Measurements from ENCODE around the gene MAPK8IP1.

The MAPK8IP1 gene

GRCh38 chr11:45909594-45910475 lies 24.4 kb downstream of the MAPK8IP1 start:
- no peak for DNase-seq (ENCODE audit: low spot score)

GRCh38 chr11:45910623-45911022 lies 25.2 kb downstream of the MAPK8IP1 start:
- DNase-seq (ENCODE audit: low spot score): no peak

GRCh38 chr11:45913514-45913913 lies 28.1 kb downstream of the MAPK8IP1 start:
- DNase-seq (ENCODE audit: low spot score): no peak

GRCh38 chr11:45913942-45914635 lies 28.6 kb downstream of the MAPK8IP1 start:
- no peak for DNase-seq (ENCODE audit: low spot score)

- DNase-seq (ENCODE audit: low spot score): no peak
Measured at GRCh38 chr11:45915446-45915845, 30.0 kb downstream of the MAPK8IP1 start.

- DNase-seq (ENCODE audit: low spot score): no peak
Measured at GRCh38 chr11:45917286-45917622, 31.8 kb downstream of the MAPK8IP1 start.

- DNase-seq (ENCODE audit: low spot score): peak; percentile 97
Measured at GRCh38 chr11:45917623-45918330, 32.3 kb downstream of the MAPK8IP1 start, which contains the start of gene PEX16. TSS of gene PEX16 (minus strand) at chr11:45917877. CDS start at chr11:45917811, 66 bp downstream.

- DNase-seq (ENCODE audit: low spot score): peak; percentile 74
Measured at GRCh38 chr11:45918331-45918941, 33.0 kb downstream of the MAPK8IP1 start.

- DNase-seq (ENCODE audit: low spot score): no peak
Measured at GRCh38 chr11:45918962-45919675, 33.7 kb downstream of the MAPK8IP1 start.

- DNase-seq (ENCODE audit: low spot score): no peak
Measured at GRCh38 chr11:45919806-45920530, 34.5 kb downstream of the MAPK8IP1 start.

GRCh38 chr11:45920531-45921477 lies 35.4 kb downstream of the MAPK8IP1 start:
- no peak for DNase-seq (ENCODE audit: low spot score)

GRCh38 chr11:45921561-45922424 lies 36.3 kb downstream of the MAPK8IP1 start:
- no peak for DNase-seq (ENCODE audit: low spot score)

GRCh38 chr11:45922425-45923082 lies 37.1 kb downstream of the MAPK8IP1 start, which contains the start of gene LARGE2:
TSS of gene LARGE2 (plus strand) at chr11:45922656. CDS start at chr11:45922883, 227 bp downstream.
- no peak for DNase-seq (ENCODE audit: low spot score)

GRCh38 chr11:45924036-45924915 lies 38.8 kb downstream of the MAPK8IP1 start:
- DNase-seq (ENCODE audit: low spot score): no peak

- no peak for DNase-seq (ENCODE audit: low spot score)
Measured at GRCh38 chr11:45924927-45925326, 39.5 kb downstream of the MAPK8IP1 start.

- no peak for DNase-seq (ENCODE audit: low spot score)
Measured at GRCh38 chr11:45925550-45925949, 40.1 kb downstream of the MAPK8IP1 start.

GRCh38 chr11:45926001-45926401 lies 40.5 kb downstream of the MAPK8IP1 start:
- DNase-seq (ENCODE audit: low spot score): no peak
